ENCODE results near the gene GFOD1. TPM values are rescaled to one million over a fixed set of nuclear protein-coding genes. Genes with fewer than 3 reads are reported as not detected.
A peak's percentile ranks its signal among the peaks of the same experiment; 100 is the strongest.

GFOD1 gene
- total RNA-seq, 1 donor from 2014 or later = 2.0 TPM

GRCh38 chr6:13370623-13371022 lies 116.8 kb downstream of the GFOD1 start:
- no peak for DNase-seq (ENCODE audit: low spot score)
- Mint-ChIP-seq H3K4me3 (ENCODE audit: unreplicated experiment) (no peak overlapping the region), H3K27me3 (ENCODE audit: low read depth) (no peaks in the 10 kb centered on the region), H3K27ac (ENCODE audit: unreplicated experiment) (no peak overlapping the region), H3K36me3 (ENCODE audit: low read depth) (no peaks in the 10 kb centered on the region), H3K9me3 (ENCODE audit: low read depth) (no peaks in the 10 kb centered on the region), H3K4me1 (ENCODE audit: low read depth) (peaks cover 30% of the 10 kb centered on the region)
- no peak for TF ChIP-seq CTCF (IDR thresholded peaks at IDR 0.05)

- Mint-ChIP-seq H3K9me3 (ENCODE audit: low read depth) (no peaks in the 10 kb centered on the region), H3K27ac (ENCODE audit: unreplicated experiment) (no peak overlapping the region), H3K4me3 (ENCODE audit: unreplicated experiment) (no peak overlapping the region), H3K4me1 (ENCODE audit: low read depth) (peaks cover 30% of the 10 kb centered on the region), H3K36me3 (ENCODE audit: low read depth) (no peaks in the 10 kb centered on the region), H3K27me3 (ENCODE audit: low read depth) (no peaks in the 10 kb centered on the region)
- no peak for DNase-seq (ENCODE audit: low spot score)
- no peak for TF ChIP-seq CTCF (IDR thresholded peaks at IDR 0.05)
Observed at GRCh38 chr6:13369591-13369990, 117.8 kb downstream of the GFOD1 start.

- peaks cover 2% of the 10 kb centered on the region for H3K36me3 Mint-ChIP-seq (ENCODE audit: low read depth)
- no peaks in the 10 kb centered on the region for H3K9me3 Mint-ChIP-seq (ENCODE audit: low read depth)
- no peak for DNase-seq (ENCODE audit: low spot score)
Observed at GRCh38 chr6:13368731-13369115, 118.7 kb downstream of the GFOD1 start.

GRCh38 chr6:13368079-13368730 lies 119.2 kb downstream of the GFOD1 start:
- Mint-ChIP-seq H3K36me3 (ENCODE audit: low read depth) (peaks cover 2% of the 10 kb centered on the region), H3K9me3 (ENCODE audit: low read depth) (no peaks in the 10 kb centered on the region), H3K4me1 (ENCODE audit: low read depth) (peaks cover 22% of the 10 kb centered on the region), H3K27ac (ENCODE audit: unreplicated experiment) (peak overlapping the region; percentile 27), H3K27me3 (ENCODE audit: low read depth) (no peaks in the 10 kb centered on the region), H3K4me3 (ENCODE audit: unreplicated experiment) (no peak overlapping the region)
- no peak for DNase-seq (ENCODE audit: low spot score)
- no peak for TF ChIP-seq CTCF (IDR thresholded peaks at IDR 0.05)

More at GRCh38 chr6:13368731-13369115, 118.7 kb downstream of the GFOD1 start:
- Mint-ChIP-seq H3K27ac (ENCODE audit: unreplicated experiment) (no peak overlapping the region), H3K4me1 (ENCODE audit: low read depth) (peaks cover 28% of the 10 kb centered on the region), H3K27me3 (ENCODE audit: low read depth) (no peaks in the 10 kb centered on the region), H3K4me3 (ENCODE audit: unreplicated experiment) (no peak overlapping the region)
- TF ChIP-seq CTCF (IDR thresholded peaks at IDR 0.05) = no peak

GRCh38 chr6:13367396-13367795 lies 120.0 kb downstream of the GFOD1 start:
- H3K27ac Mint-ChIP-seq (ENCODE audit: unreplicated experiment) = no peak overlapping the region
- no peak for TF ChIP-seq CTCF (IDR thresholded peaks at IDR 0.05)
- no peaks in the 10 kb centered on the region for H3K27me3 Mint-ChIP-seq (ENCODE audit: low read depth)
- no peak overlapping the region for H3K4me3 Mint-ChIP-seq (ENCODE audit: unreplicated experiment)
- H3K36me3 Mint-ChIP-seq (ENCODE audit: low read depth) = peaks cover 2% of the 10 kb centered on the region
- no peaks in the 10 kb centered on the region for H3K9me3 Mint-ChIP-seq (ENCODE audit: low read depth)
- peaks cover 14% of the 10 kb centered on the region for H3K4me1 Mint-ChIP-seq (ENCODE audit: low read depth)
- no peak for DNase-seq (ENCODE audit: low spot score)

All from chondrocyte (in vitro differentiated cells).